SHP77 treated with DMSO at 0.1 percent for 48 hours (cell line): ENCODE measurements around the gene SLC10A4.
"Not testable (repeated sequence)": the region's sequence is repeated elsewhere in the genome, so short reads cannot be mapped to it uniquely, and the experiment has no call there.

ENCODE experiments used
- DNase-seq: peaks from one replicate; lab custom pipeline; 2025; lab: John Stamatoyannopoulos, UW

SLC10A4 gene, protein sequence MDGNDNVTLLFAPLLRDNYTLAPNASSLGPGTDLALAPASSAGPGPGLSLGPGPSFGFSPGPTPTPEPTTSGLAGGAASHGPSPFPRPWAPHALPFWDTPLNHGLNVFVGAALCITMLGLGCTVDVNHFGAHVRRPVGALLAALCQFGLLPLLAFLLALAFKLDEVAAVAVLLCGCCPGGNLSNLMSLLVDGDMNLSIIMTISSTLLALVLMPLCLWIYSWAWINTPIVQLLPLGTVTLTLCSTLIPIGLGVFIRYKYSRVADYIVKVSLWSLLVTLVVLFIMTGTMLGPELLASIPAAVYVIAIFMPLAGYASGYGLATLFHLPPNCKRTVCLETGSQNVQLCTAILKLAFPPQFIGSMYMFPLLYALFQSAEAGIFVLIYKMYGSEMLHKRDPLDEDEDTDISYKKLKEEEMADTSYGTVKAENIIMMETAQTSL

DNA sequence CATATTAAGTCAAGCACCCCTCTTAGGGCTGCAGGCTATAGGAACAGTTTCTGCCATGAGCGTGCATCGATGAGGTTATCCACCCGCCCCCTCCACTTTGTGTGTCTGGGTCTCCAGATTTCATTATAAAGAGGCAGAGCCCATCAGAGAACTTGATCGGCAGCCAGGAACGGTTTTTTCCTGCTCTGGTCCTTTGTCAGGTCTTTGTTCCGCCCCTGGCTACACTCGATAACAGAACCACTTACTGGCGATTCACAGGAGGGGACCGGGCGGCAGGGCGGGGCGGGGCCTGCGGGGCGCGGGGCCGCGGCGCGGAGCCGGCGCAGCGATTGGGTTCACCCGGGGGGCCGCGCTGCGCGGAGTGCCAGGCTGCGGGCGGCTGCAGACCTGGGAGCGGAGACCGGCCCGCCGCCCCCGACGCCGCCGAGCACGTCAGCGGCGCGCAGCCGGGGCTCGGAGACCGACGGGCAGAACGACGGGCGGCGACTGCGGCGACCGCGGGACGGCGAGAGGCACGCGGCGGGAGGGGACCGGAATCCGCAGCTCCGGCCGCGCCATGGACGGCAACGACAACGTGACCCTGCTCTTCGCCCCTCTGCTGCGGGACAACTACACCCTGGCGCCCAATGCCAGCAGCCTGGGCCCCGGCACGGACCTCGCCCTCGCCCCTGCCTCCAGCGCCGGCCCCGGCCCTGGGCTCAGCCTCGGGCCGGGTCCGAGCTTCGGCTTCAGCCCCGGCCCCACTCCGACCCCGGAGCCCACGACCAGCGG, at the start of gene SLC10A4:
Gene SLC10A4 (plus strand): TSS at position 338 of the 771 bp plus-strand sequence. CDS start 219 bp downstream, at position 557.
- no peak for DNase-seq

DNA sequence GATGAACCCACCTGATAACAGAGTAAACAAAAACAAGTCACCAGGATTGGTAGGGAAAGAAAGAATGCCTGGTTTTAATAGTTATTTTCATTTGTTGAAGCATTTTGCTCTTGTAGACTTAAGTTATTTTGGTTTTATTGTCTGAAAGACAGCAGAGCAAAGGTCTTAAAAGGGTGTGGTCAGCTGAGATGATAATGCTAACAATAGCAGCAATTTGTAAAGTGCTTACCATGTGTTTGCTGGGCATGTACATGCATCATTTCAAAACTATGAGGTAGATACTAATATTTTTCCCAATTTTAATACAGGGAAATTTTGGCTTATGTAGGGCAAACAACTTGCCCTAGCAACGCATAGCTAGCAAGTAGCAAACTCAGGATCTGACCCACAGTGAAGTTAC, 46.8 kb upstream of the SLC10A4 start:
- no peak for DNase-seq

DNA sequence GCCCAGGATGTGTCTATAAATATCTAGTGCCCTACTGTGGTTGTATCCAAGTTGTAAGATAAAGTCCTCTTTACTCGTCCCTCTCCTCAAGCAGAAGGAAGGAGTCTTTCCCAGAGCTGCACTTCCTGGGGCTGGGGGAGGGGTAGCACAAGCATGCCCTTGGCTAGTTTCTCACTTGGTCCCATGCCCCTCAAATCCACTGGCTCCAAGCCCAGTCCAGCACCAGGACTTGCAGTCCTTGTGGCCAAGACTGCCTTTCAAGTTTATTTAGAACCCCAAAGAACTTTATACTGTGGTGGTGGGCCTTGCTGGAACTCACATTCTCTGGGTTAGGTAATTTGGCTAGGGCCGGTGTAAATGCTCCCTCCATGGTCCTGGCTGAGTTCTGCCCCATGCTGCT, 43.2 kb upstream of the SLC10A4 start:
- no peak for DNase-seq

DNA sequence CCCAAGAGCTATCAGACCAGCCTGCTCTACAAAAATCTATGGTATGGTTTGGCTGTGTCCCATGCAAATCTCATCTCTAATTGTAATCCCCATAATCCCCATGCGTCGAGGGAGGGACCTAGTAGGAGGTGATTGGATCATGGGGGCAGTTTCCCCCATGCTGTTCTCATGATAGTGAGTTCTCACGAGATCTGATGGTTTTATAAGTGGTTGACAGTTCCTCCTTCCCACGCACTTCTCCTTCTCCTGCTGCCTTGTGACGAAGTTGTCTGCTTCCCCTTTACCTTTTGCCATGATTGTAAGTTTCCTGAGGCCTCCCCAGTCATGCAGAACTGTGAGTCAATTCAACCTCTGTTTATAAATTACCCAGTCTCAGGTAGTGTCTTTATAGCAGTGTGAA, 42.2 kb upstream of the SLC10A4 start:
- not testable (repeated sequence) for DNase-seq

DNA sequence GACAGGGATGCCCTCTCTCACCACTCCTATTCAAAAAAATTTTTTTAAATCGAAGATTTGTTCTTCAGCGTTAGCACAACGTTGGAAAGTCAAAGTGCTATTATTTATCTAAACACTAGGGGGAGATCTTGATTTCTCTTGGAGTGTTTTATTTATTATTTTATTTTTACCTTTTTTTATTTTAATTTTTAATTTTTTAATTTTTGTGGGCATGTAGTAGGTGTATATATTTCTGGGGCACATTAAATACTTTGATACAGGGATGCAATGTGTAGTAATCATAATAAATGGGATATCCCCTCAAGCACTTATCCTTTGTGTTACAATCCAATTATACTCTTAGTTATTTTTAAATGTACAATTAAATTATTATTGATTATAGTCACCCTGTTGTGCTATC, 37.4 kb upstream of the SLC10A4 start:
- no peak for DNase-seq

DNA sequence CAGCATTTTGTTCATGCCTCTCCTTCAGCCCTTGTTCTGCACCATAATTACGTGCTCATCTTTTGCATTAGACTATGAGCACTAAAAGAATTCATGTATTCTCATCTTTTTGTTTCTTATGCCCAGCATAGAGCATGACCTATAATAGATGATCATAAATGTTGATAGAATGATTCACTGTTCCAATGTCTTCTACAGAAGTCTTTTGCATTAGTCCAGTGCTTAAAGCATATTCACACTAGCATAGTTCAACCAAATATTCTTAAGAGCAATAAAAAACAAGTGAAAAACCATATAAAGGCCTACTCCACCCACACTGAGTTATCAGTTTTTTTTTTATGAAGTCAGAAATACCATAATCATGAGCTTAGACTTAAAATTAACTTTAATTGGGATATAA, 36.5 kb upstream of the SLC10A4 start:
- DNase-seq = no peak

DNA sequence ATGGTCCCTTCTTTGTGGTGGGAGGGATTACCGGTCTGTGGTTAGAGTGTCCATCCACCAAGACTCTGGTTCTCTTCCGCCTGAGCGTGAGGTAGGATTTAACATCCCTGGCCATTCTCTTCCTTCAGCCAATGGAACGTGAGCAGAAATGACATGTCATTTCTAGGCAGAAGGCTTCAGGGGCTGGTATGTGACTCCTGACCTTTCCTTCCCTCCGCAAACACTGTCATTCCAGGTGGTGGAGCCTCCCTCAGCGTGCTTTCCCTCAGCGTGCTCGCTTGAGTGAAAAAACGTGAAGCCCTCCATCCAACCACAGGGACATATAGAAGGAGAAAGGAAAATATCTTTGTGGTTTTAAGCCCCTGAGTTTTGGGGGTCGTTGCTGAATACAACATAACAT, 34.0 kb upstream of the SLC10A4 start:
- no peak for DNase-seq

DNA sequence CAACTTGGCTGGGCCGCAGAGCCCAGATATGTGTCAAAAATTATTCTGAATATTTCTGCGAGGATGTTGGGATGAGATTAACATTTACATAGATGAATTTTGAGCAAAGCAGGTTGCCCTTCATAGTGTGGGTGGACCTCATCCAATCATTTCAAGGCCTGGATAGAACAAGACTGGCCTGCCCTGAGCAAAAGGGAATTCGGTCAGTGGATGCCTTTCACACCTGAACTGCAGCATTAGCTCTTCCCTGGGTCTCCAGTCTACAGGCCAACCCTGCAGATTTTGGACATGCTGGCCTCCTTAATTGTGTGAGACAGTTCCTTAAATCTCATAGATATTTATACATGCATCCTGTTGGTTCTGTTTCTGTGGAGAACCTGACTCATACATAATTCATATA, 32.4 kb upstream of the SLC10A4 start:
- no peak for DNase-seq

DNA sequence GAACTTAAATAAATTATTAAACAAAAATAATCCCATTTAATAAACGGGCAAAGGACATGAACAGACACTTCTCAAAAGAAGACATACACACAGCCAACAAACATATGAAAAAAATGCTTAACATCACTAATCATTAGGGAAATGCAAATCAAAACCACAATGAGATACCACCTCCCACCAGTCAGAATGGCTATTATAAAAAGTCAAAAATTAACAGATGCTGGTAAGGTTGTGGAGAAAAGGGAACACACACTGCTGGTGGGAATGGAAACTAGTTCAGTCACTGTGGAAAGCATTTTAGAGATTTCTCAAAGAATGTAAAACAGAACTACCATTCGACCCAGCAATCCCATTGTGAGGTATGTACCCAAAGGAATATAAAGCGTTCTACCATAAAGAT, 31.5 kb upstream of the SLC10A4 start:
- not testable (repeated sequence) for DNase-seq

DNA sequence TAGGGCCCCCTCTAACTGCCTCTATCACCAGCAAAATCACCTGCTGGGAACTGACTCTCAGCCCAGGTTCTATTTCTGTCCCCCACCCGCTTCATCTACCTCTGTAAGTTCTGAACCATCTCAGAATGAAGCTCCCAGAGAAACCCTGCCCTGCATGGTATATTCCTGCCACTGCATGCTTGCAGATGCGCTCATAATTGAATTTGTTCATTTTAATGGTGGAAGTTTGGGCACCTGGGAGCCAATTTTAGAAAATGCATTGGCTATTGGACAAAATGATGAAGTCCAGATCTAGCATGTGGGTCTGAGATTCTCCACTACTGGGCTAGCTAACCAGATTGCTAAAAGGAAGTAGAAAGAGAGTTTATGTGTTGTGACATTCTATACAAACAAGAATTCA, 28.6 kb upstream of the SLC10A4 start:
- DNase-seq = no peak

DNA sequence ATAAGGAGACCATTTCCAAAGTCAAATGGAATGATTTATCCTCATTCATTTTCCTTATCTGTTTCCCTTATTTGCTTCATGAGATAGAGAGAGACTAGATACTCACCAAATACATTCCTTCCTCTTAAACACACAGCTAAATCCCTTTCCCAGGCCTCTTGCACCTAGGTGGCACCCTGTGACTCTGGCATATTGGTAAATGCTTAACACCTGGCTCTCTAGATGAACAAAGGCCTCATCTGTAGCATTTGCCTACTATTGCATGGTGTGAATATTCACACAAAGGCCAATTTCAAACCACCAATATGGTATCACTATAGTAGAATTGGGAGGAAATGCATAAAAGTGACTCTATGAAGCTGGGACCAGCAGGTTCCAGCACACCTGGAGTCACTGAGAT, 22.1 kb upstream of the SLC10A4 start:
- DNase-seq = no peak

DNA sequence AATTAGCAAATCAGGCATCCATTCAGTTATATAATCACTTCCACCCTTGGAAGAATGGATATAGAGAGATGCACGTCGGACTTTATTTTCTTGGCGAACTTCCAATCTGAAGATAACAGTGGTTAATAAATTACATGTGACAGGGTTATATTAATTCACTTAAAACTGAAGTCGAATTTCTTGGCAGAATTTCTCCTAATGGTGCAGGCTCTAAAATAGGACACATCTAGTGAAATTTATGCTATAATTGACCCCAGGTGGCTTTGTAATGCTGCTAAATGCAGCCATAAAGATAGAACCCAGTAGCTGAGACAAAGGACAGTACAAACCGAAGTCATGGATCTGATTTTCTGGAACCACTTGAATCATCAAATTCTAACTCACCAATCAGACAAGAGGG, 20.8 kb upstream of the SLC10A4 start:
- DNase-seq = no peak

DNA sequence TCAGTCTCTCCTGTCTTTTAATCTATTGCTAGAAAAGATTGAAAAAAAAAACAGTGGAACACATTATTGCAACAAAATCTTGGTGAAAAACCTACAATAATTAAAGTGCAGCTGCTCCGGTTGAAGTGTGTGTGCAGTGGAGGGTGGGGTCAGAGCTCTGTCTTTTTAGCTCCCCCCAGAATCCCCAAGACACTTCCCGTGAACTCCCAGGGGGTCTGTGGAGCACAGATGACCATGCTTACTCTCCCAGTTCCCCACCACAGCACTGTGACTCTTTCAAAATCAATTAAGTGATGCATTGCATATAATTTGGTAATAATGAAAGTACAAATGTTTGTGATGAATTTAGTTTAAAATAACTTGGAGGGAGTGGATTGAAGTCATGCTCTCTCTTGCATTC, 15.7 kb upstream of the SLC10A4 start:
- no peak for DNase-seq

DNA sequence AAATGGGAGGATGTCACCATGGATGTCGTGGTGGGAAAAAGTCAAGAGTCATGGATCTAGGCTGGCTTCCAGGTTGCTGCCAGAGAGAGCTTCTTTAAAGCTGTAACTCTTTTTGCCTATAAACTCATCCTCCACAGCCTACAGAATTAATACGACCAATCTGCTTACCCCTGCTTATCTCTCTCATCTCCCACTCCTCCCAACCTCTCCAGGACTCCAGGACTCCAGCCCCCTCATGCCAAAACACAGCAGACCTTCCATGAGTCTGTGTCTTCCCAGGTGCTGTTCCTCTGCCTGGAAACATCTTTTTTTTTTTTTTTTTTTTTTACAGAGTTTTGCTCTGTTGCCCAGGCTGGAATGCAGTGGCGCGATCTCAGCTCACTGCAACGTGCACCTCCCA, 15.3 kb upstream of the SLC10A4 start:
- no peak for DNase-seq

DNA sequence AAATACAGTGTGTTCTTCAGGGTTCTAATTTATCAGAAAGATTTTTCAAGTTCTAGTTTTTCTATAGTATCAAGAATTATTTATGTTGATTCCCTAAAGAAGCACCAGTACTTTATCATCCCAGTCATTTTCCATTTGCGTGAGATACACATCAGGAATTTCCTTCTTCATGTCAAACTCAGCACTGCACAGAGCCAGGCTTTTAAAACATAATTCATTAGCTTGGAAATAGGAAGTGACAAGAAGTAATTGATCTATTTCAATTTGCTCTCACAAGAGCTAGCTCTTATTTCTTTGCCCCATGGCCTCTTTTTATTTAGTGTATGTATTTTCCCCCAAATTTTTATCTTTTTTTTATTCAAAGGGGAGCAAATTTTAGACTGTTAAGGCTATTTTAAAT, 13.0 kb upstream of the SLC10A4 start:
- no peak for DNase-seq

DNA sequence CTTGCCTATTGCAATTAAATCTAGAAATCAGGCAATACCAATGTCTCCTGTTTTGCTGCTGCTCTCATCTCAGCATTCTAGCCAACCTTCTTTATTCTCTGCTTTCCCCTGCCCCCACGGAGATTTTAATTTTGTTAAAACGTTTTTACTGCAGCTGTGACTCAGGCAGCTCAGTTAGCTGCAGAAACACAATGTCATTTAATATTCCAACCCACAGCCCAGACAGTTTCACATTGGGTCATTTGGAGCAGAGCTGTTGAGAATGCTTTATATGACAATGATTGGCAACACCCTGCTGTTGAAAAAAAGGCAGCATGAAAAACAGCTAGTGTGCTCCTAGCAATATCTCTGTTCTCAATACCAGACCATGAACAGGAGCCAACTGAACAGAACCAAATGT, 12.6 kb upstream of the SLC10A4 start:
- no peak for DNase-seq

DNA sequence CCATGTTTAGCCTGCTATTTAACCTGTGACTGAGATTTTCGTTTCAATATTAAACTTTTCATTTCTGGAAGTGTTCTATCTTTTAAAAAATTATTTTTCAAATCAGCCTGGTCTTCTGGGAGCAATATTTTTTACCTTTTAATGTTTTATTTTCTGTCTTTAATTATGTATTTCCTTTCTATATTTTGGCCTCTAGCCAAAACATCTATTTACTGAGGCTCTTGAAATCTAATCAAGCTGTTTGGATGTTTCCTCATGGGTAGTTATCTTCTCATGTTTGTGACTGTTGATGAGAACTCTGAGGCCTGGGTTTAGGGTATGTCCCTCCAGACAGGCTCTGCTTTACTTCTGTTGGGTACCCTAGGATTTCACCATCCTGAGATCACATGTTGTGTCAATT, 10.3 kb upstream of the SLC10A4 start:
- DNase-seq = no peak

DNA sequence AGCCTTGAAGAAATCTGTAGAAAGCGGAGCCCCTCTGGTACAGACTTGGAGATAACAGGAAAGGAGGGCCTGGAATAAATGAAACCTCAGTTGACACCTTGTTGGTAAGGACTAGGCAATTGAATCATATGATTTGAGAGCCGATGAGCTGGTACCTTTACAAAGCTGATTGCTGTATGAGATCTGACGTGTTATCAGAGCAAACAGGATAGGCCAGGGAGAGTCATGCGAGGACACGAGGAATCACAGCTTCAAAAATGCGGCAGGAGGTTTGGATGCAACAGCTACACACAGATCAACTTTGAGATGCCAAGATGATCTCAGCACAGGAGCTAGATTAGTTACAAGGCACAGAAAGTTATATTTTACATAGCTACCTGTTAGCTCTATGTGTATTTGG, 7.4 kb upstream of the SLC10A4 start:
- DNase-seq = no peak

DNA sequence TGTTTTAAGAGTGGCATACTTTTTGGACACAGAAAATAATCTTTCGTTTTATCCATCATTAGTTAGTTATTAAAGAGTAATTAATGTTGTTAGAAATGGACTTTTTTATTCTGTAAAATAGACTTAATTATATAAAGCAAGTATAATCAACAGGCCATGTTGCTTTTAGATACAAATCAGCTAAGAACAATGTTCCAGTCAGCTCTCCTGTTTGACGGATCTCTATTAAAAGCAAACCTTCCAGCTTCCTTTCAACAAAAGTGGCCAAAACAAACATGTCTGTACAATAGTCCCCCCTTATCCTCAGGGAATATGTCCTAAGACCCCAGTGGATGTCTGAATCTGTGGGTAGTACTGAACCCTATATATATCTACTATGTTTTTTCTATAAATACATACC, 4.9 kb upstream of the SLC10A4 start:
- no peak for DNase-seq

DNA sequence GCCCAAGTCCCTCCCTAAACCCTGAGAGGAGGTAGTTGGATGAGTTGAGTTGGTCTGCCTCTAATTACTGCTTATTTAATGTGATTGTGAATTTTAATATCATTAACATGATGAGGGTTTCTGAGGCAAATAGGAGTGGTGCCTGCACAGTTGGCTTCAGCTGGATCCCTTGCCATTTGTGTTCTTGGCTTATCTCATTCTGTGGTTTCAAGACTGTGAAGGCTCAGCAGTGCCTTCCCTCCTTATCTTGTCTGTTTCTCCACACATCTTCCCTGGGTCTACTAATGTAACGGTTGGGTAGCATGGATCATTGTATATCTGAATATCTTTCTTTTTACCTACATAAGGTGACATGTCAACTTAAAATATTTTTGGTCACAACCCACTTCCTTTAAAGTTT, 1.6 kb upstream of the SLC10A4 start:
- DNase-seq = no peak

DNA sequence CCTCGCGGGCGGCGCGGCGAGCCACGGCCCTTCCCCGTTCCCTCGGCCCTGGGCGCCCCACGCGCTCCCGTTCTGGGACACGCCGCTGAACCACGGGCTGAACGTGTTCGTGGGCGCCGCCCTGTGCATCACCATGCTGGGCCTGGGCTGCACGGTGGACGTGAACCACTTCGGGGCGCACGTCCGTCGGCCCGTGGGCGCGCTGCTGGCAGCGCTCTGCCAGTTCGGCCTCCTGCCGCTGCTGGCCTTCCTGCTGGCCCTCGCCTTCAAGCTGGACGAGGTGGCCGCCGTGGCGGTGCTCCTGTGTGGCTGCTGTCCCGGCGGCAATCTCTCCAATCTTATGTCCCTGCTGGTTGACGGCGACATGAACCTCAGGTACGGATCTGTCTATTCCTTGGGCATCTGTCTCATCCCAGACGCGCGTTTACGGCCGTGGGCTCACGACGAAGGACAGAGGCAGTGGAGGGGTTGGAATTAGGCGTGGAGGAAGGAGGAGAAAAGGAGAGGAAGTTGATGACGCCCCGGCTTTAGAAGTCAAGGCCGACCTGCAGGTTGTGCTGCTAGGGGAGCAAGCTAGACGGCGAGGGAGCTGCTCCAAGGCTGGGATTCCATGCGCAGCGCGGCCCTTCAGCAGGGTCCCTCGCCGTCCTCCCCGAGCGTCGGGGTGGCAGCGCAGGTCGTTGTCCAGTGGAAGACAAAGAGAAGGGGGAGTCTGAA, 792 bp downstream of the SLC10A4 start:
- DNase-seq = no peak

DNA sequence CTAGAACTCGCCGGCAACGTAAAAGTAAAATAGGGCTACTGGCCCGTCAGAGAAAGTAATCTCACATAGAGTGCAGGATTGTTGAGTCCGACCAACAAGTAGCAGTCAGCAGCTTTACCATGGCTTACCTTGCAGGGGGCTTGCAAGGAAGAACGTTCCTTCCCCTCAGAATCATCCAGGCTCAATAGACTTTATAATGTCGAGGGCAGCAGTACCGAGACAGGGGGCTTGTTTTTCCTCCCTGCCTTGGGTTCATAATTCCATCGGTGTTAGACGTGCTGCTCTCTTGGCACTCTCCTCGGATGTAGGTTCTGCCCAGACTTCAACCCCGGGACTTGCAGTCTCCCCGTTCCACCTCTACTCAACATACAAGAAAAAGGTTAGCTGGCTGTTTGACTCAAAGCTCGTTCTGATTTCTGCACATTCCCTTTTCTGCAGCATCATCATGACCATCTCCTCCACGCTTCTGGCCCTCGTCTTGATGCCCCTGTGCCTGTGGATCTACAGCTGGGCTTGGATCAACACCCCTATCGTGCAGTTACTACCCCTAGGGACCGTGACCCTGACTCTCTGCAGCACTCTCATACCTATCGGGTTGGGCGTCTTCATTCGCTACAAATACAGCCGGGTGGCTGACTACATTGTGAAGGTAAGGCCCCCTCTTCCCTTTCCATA, 1.5 kb downstream of the SLC10A4 start:
- DNase-seq = no peak
